DMS79 (cell line): ENCODE measurements around the gene ZNF513.
"Not testable (repeated sequence)": the region's sequence is repeated elsewhere in the genome, so short reads cannot be mapped to it uniquely, and the experiment has no call there.

Source experiments
- DNase-seq: peaks from one replicate; lab custom pipeline; 2025; lab: John Stamatoyannopoulos, UW

ZNF513 gene

DNA sequence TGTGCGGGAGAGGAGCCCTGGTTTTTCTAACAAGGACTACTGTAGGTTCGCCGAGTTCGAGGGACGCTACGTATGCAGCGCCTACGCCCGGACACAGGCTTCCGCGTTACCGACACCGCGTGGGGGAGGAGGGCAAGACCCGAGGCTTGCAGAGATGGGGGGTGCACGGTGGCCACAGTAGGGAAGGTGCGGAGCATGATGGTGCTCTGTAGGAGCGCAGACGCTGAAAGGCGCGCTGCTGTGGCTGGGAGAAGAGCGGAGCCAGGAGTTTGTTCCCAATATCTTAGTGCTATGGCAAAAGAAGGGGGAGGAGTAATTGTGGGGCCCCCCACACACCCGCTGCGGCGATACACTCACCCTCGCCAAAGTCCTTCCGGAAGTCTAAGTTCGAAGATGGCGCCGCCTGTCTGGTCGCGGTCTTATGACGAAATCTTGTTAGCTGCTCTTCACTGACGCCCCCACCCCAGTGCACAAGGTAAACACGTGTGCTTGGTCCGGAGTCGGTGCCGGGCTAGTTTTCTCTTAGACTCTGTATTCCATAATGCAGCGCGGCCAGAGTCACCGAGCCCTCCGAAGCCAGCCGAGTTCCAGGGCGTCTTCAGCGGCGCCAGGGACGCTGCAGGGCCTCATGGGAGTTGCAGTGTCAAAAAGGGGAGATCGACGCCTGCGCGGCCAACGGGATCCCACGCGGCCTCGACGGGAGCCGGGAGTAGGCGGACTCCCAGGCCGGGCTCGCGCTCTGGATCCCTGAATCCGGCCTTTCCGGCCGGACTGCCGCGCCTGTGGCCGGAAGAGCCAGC lies 24.0 kb downstream of the ZNF513 start, which contains the start of gene GTF3C2:
Gene GTF3C2, minus strand, starts transcription at position 383 of the 800 bp plus-strand sequence. CDS start 13,210 bp downstream, outside the sequence.
- DNase-seq = peak; percentile 96

DNA sequence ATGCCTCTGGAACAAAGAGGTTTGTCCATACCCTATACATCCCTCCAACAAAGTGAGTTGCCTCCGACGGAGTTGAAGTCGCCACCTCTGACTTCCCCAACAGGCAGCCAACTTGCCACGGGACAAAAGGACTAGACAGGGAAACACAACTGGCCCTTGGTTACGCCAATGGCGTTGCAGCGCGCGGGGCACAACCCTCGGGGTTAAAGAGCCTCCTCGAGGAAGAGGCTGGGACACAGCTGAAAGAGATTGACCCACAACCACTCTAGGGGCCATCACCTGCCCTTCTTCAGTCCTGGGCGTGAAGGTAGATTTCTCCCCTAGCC lies 24.5 kb downstream of the ZNF513 start:
- peak; percentile 72 for DNase-seq

DNA sequence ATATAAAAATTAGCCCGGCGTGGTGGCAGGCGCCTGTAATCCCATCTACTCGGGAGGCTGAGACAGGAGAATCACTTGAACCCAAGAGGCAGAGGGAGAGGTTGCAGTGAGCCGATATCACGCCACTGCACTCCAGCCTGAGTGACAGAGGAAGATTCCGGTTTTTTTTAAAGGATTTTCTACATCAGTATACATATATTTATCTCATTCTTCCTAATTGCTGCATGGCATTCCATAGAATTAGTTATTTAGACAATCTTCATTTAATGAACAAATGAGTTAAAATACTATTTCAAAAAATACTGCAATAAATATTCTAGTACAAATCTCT lies 26.0 kb downstream of the ZNF513 start:
- DNase-seq = no peak

DNA sequence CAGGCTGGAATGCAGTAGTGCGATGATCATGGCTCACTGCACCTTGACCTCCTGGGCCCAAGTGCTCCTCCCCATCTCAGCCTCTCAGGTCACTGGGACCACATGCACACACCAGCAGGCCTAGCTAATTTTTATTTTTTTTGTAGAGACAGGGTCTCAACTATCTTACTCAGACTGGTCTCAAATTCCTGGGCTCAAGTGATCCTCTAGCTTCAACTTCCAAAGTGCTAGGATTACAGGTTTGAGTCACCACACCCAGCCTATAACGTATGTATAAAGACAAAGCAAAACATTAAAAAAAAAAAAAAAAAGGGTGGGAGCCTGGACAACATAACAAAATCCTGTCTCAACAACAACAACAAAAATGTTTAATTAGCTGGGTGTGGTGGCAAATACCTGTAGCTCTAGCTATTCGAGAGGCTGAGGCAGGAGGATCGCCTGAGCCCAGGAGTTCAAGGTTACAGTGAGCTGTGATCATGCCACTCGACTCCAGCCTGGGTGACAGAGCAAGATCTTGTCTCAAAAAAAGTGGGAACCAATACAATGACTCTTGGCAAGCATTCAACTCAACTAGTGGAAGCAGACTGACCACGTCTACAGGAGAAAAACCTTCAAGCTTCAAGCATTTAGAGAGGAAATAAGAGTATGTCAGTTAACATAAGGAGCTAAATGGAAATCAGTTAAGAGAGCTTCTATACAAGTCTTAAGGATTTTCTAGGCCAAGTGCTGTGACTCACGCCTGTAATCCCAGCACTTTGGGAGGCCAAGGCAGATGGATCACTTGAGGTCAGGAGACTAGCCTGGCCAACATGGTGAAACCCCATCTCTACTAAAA lies 26.6 kb downstream of the ZNF513 start:
- DNase-seq = no peak

DNA sequence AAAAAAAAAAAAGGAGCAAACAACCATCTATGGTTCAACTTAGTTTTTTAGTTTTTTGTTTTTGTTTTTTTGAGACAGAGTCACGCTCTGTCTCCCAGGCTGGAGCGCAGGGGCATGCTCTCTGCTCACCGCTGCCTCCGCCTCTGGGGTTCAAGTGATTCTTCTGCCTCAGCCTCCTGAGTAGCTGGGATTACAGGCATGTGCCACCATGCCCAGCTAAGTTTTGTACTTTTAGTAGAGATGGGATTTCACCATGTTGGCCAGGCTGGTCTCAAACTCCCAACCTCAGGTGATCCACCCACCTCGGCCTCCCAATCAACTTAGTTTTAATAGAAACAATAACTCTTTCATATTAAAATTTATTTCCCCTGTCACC lies 27.2 kb downstream of the ZNF513 start:
- not testable (repeated sequence) for DNase-seq

DNA sequence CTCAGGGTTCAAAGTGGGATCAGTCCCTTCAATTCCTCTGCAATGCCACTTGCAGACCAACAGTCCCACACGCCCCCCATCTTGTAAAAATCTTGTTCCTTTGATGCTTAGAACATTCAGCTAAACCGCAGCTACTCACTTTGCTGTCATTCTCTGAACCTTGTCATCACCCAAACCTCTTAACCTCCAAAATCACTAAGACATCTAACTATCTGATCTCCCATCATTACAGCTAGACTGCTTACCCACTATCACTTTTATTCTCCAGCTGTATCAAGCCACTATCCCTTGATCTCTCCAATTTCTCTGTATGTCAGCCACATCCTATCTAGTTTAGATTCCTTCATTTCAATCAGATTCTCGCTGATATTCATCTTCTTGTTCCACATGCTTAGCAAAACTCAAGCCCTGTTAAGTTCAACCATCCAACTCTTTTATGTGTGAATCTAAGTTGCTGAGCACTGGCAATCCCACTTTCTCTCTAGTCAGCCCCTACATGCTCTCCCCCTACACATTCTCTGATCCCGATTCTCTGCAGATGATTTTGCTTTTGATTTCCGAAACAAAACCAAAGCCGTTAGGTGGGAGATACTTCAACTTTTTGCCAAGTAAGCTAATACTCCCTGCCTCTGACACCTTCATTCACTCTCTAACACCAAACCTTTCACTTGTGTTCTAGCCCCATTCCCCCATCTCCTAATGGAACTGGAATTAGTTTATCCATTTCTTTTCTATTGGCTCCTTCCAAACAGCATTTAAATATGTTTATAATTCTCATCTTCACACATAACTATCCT lies 28.5 kb downstream of the ZNF513 start:
- no peak for DNase-seq

DNA sequence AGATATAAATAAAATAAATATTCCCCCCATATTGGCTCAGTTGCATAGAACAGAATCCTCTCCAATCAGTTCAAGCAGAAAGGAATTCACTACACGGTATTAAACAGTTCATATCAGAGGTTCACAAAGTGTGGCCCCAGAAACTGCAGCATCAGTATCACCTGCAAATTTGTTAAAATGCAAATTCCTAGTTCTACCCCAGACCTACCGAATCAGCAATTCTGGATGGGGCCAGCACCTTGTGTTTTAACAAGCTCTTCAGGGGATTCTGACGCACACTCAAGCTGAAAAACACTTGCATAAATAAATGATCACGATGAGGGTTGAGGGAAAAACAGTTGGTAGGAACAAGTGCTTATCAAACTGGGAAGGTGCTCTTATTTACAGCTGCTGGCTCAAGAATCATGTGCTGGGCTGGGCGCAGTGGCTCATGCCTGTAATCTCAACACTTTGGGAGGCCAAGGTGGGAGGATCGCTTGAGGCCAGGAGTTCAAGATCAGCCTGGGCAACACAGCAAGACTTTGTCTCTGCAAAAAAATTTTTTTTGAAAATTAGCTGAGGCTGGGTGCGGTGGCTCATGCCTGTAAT lies 30.3 kb downstream of the ZNF513 start:
- no peak for DNase-seq

DNA sequence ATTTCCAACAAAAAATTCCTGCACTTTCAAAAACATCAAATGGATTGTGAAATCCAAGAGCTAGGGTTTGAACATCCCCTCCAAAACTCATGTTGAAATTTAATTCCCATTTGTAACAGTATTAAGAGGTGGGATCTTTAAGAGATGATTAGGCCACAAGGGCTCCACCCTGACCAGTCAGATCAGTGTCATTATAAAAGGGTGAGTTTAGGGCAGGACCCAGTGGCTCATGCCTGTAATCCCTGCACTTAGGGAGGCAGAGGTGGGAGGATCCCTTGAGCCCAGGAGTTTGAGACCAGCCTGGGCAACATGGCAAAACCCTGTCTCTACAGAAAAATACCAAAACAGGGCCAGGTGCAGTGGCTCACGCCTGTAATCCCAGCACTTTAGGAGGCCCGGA lies 32.9 kb downstream of the ZNF513 start:
- no peak for DNase-seq

DNA sequence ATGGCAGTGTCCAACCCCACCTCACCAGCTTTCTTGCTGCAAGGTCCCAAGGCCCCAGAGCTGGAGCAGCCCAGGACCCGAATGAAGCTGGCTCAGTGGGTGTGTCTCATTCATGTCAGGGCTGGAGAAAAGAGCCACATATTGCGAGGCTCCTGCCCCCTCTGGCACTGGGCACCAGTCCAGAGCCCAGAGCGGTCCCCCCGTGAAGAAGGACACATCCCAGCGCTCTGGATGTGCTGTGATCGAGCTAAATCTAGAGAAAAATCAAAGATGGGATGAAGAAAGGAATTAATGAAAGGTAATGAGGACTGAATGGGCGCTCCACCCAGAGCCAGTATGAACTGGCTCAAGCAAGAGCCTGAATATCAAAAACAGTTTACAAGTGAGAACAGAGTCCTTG lies 44.4 kb downstream of the ZNF513 start:
- no peak for DNase-seq

DNA sequence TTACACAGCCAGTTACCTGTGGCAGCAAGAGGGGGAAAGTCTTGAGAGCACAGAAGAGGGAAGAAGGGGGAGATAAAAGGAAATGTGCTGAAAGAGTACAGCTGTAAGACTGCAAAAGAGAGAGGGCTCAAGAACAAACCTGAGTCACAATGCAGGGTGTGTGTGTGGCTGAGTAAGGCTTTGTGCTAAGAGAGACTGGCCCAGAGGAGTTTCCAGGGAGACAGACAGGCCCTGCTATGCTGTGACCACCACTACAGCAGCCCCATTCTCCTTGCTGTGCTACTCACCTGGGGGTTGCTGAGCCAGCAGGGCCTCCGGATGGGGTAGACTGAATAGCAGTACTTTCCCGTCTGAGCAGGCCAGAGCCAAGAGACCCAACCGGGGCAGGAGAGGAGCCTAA lies 45.2 kb downstream of the ZNF513 start:
- DNase-seq = no peak
